Activated gamma-delta T cell treated with anti-CD3 and anti-CD28 coated beads, Interleukin-2, amount 50 U/mL, for 16 hours (primary cell): ENCODE results near the gene EDN3.

Source experiments
- DNase-seq: peaks from one replicate; pipeline ENCODE4 v3.0.0-alpha.2; 2020; ENCODE audit warnings: low read depth

The EDN3 gene, protein sequence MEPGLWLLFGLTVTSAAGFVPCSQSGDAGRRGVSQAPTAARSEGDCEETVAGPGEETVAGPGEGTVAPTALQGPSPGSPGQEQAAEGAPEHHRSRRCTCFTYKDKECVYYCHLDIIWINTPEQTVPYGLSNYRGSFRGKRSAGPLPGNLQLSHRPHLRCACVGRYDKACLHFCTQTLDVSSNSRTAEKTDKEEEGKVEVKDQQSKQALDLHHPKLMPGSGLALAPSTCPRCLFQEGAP

DNA sequence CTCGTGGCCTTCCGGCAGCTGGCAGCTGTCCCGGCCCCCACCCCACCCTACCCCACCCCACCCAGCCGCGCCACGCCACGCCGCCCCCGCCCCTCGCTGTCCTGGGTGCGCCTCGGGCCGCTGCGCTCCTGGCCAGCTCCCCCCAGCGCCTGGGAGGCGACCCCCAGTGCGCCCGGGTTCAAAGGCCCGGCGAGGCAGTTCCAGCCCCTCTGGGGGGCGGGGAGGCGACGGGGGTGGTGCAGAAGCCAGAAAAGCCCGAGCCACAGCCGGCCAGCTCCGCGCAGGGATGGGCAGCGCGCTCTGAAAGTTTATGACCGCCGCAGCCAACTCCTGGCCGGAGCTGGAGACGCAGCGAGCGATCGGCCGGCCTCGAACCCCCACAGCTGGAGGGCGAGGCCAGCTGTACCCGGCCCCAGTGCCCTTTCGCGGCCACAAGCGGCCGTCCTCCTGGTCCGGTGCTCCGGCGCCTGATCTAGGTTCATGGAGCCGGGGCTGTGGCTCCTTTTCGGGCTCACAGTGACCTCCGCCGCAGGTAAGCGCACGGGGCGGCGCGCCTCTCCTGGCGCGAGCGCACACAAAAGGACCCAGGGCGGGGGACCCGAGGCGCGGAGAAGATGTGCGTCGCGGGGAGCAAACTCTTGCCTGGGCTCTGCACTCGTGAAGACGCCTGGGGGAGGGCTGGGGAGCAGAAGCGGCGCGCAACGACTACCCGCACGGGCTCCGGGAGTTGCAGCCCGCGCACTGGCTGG is at the start of gene EDN3:
Gene EDN3, plus strand, starts transcription at position 279 of the 749 bp plus-strand sequence. Its CDS starts 202 bp downstream, at position 481.
- no peak for DNase-seq

DNA sequence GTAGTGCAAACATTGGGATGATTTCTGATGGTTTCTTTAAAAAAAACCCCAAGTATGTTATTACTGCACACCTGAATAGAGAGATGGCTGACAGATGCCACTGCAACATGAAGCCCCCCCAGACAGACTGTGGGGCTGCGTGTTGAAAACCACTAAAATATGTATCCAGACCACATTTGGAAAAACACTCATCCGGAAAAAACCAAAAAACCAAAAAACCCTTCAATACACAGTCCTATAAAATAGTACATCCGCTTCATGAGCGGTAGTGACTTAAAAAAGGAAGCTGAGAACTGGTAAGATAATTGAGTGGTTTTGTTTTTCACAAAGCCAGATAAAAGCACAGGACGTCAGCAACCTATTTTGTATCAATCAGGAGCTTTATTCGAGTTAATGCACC is 47.1 kb upstream of the EDN3 start:
- no peak for DNase-seq

DNA sequence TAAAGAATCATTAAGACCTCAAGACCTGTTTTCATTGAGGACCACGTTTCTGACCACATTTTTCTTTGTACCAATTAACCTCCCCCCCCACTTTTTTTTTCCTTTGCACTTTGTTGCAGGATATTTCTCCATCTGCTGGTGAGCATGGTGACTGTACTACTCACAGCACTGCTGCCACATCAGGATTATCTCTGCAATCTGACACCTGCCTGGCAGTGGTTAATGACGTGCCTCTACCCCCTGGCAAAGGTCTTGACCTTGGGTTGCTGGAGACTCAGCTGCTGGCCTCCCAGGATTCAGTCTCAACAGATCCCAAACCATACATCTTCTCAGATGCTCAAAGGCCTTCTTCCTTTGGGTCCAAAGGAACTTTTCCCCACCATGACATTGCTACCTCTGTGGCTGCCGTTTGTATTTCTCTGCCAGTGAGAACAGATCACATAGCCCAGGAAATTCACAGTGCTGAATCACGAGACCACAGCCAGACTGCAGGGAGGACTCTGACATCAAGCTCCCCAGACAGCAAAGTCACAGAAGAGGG is 46.6 kb upstream of the EDN3 start:
- DNase-seq: peak; percentile 5

DNA sequence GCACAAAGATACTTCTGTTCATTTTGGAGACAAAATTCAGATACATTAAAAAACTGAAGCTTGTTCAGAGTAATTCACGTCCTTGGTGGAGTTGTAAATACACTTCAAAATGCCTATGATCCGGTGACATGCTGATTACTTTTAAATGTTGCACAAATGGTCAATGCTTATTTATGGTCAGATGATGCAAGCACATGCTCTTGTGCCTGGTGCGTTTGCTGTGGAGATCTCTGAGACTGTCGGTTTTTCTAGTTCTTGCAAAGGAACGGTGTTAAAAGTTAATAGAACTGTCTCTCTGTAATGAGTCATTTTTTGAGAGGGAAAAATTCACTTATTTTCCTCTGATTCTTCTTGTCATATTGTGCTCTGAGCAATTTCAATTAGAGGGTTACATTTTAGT is 45.2 kb upstream of the EDN3 start:
- DNase-seq: no peak

DNA sequence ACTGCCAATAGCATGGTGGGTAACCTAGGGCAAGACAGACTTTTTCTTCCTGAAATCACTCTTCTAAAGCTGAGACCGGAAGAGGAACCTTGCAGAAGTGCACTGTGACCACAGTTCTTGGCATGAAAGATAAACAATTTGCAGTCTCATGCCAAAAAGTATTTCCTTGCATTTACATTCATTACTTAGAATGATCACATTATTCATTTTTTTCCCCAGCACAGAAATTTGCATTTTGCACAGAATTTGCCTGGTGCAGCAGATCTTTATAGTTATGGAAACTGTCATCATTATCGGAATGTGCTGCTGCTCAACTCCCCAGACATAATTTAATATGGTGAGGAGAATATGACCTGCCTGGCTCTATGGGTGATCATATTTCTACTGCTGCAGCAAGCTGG is 42.2 kb upstream of the EDN3 start:
- no peak for DNase-seq

DNA sequence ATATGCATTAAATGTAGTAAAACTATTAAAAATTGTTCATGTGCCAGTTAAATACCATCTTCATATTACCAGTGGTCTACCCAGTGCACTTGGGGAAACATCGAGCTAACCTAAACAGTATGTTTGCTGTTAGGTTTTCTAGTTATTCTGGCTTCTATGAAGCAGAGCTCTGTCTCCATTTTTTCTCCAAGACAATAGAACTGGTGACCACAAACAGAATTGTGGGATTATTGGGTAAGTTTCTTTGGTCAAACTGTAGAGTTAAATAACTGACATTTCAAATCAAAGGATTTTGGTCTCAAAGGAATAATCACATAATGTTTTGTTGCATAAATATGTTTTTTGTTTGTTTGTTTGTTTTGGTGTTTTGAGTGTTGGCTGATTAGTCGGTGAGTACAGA is 40.5 kb upstream of the EDN3 start:
- no peak for DNase-seq

DNA sequence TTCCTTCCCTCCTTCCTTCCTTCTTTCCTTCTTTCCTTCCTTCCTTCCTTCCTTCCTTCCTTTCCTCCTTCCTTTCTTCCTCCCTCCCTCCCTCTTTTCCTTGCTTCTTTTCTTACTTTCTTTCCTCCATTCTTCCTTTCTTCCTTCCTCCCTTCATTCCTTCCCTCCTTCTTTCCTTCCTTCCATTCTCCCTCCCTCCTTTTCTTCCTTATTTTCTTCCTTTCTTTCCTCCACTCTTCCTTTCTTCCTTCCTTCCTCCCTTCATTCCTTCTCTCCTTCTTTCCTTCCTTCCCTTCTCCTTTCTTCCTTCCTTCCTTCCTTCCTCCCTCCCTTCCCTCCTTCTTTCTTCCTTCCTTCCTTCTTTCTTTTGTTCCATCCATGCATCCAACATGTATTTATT is 35.1 kb upstream of the EDN3 start:
- no peak for DNase-seq

DNA sequence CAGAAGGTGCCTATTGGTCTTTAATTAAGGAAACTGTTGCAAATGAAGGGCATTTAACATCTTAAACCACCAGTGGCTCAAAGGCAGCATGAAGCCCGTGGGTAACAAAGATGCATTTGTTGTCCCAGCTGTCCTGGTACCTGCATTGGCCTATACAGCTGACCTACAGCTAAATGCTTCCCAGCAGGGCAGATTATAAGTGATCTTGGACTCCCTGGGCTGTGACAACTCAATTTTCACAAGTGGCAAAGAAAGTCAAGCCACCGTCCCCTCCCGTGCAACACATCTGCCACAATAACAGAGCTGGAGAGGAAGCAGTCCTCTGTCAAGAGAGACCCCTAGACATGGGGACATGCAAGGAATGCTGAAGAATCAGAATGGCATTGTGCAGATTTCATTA is 31.5 kb upstream of the EDN3 start:
- no peak for DNase-seq

DNA sequence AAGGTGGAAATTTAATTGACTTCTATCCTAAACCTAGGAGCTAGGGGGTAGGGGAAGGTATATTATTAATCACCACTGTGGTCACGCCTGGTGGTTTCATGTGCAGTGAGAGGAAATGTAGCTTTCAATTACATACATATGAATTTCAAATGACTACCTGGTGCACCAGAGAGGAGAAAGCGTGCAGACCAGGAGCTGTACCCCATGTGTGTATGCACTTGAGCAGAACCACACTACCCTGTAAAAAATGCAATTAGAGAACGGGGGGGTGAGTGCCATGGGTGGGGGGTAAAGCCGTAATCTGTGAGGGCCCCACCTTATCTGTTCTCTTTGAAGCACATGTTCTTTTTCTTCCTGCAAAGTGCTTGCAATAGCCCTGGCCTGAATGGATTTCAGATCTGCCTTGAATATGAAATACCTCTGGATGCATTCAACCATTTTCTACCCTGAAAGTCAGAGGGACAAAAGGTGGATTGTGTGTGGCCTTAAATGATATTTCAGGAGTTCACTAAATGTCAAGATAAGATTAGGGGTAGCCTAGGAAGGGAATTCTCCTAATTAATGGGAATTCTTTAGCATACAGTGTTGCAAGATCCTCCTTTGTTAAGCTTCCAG is 30.9 kb upstream of the EDN3 start:
- DNase-seq: no peak

DNA sequence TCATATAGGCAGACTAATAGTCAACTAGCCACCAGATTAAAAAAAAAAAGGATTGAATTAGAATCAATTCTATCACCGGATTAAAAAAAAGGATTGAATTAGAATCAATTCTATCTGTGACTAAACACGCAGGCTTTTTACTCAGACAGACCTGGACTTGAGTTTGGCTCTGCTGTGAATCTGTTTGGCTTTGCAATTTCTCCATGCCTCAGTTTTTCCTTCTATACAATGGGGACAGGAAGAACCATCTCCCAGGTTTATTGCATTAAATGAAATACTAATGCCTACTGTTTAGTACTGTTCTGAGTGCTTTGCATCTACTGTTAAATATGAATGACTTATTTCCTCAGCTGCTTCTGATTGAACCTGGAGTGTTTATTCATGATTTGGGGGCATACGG is 30.0 kb upstream of the EDN3 start:
- DNase-seq: no peak

DNA sequence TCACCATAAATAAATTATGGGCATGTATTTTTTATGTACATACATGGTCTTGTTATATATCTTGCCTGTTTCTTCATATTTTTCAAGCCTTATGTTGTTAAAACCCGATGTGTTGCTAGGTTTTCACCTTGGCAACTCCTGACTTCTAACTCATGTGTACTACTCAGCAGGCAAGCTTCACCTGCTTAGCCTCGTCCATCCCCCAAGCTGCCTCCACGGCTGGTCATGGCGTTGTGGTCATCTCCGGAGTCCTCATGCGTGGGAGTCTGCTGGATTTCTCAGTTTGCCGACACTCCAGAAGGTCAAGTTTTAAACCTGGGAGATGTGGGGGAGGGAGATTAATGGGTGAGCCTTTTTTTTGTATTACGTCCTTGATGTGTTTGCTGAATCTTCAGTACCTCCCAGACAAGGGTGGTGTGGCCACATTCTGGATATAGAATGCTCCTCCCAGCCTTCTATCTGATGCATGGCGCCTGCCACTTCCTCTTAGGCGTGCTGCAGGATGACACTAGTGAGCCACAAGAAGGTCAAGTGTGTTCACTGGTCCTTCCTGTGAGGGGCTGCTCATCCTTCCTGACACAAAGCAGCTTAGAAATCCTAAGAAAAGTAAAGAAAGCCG is 26.6 kb upstream of the EDN3 start:
- DNase-seq: no peak

DNA sequence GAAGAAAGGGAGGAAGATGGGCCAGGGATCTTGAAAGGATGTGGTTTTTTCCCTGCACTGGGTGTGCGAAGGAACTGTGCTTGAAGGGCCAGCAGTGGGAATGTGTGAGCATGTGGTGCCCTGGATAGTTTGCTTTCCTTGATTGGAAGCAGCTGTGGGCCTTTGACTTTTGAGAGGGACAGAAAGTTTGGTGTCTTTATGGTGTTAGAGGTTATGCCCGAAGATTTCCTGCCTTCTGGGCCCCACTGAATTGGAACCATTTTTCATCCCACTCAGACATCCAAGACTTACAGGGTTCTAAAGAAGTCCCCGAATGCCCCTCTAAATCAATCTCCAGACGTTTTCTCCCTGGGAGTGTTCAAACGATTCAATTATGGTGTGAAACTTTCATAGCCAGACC is 23.5 kb upstream of the EDN3 start:
- no peak for DNase-seq

DNA sequence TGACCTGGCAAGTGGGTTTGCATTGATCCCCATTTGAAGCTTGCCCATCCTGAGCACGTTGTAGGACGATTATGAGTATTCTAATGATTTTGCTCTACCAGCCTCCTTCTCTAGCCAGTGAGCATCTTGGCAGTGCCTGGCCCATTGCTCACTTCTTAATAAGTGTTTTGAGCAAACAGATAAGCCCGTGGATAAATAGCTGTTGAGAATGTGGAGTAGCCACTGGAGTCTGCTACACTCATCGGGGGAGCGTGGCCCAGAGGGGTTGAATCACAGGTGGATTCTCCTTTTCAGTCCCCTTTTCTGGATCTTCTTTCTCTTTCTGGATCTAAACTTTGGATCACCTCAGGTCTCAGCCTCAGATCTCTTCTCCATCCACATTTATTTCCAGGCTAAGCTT is 15.9 kb upstream of the EDN3 start:
- no peak for DNase-seq

DNA sequence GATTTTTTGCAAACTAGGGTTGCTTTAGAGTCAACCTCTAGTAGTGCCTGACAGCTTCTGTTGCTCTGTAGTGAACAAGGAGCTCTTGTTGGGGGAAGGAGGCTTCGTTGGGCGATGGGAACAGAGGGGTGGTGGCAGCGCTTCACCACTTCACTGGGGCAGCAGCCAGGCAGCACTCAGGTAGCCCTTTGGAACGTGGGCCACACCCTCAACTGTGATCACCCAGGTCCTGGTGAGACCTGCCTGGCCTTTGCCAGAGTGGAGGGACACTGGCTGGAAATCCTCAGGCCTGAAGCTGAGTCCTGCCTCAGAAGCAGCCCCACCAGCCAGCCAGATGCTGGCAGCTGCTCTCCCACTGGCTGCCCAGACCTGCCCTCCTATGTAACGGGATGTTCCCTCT is 10.4 kb upstream of the EDN3 start:
- DNase-seq: no peak

DNA sequence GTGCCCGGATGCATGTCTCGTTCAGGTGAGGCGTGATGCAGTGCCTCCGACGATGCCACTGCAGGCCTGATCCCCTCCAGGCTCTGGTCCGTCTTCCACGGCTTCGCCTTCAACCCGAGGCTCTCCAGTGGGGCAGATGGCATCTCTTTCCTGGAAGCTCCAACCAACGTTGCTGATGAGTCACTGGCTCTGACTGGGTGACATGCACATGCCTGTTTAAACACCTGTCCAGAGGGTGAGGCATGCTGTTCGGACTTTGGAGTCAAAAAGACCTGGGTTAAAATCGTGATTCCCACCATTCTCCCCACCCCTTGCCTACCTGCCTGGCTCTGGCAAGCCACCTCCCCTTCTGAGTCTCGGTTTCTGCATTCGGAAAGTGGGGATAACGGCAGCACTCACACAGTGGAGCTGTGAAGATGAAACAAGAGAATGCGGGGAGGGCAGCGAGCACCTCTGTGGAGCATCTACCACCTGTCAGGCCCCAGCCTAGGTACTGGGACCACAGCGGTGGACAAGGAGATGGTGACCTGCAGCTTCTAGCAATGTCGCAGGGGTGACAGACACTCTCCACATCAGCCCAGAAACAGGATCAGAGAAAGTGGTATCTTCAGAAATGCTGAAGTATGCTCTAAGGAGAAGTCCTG is 8.5 kb upstream of the EDN3 start:
- no peak for DNase-seq

DNA sequence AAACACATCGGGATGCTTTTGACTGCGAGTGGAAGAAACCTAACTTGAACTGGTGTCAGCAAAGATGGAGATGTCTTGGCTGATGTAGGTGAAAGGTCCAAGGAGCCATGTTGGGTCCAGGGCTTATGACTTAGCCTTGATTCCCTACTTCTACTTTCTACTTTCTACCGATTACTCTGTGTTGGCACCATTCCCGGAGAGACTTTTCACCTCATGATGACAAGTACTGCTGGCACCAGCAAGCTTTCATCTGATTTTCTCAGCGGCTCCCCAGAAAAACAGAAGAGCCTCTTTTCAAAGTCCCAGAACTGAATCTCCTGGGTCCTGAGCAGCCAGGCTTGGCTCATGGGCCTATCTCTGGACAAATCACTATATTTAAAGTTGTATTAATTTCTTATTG is 4.9 kb upstream of the EDN3 start:
- no peak for DNase-seq

DNA sequence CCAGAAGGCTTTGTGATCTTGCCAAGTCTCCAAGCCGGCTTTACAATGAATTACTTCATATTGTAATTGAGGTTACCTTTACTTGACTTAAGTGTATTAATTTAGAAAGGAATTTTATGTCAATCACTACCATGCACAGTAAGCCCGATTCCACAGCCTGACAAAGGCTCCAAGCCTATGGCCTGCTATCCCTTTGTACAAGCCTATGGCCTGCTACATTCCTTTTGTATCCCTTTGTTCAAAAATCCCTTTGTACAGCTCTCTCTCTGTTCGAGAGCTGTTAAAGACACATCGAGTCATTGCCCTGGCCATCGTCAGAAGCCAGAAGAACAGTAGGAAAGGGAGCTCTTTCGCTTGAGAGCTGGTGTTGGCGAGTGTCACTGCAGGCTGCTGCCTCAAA is 2.7 kb upstream of the EDN3 start:
- no peak for DNase-seq

DNA sequence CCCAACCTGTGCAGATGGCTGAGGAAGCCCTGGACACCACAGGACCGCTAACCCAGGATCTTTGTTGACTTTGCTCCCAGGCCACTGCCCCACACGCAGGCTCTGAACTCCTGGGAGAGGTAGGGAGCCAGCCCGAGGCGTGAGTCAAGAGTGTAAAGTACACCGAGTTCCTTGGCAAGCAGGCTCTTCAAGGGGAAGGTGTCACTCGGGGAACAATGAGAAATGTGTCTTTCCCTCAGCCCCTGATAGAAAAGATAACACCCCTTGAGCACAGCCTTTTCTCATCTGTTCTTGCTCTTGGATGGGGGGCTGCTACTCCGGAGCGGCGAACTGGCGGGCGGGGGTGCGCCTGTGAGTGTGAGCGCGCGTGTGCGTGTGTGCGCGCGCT is 472 bp upstream of the EDN3 start:
- DNase-seq: no peak

DNA sequence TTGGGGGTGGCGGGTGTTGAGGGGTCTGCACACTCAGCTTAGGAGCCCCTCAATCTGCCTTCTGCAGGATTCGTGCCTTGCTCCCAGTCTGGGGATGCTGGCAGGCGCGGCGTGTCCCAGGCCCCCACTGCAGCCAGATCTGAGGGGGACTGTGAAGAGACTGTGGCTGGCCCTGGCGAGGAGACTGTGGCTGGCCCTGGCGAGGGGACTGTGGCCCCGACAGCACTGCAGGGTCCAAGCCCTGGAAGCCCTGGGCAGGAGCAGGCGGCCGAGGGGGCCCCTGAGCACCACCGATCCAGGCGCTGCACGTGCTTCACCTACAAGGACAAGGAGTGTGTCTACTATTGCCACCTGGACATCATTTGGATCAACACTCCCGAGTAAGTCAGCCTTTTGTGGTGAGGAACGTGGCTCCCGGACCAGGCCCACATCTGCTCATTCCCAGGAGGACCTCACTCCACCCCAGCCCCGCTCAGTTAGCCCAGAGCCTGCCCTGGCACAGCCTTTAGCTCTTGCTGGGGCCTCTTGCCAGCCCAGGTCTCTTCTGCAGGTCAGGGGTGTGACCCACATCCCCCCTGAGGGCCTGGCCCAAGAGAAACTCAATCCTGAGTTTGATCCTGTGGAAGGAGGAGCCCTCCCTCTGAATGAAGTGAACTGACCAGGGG is 1.1 kb downstream of the EDN3 start:
- DNase-seq: no peak

DNA sequence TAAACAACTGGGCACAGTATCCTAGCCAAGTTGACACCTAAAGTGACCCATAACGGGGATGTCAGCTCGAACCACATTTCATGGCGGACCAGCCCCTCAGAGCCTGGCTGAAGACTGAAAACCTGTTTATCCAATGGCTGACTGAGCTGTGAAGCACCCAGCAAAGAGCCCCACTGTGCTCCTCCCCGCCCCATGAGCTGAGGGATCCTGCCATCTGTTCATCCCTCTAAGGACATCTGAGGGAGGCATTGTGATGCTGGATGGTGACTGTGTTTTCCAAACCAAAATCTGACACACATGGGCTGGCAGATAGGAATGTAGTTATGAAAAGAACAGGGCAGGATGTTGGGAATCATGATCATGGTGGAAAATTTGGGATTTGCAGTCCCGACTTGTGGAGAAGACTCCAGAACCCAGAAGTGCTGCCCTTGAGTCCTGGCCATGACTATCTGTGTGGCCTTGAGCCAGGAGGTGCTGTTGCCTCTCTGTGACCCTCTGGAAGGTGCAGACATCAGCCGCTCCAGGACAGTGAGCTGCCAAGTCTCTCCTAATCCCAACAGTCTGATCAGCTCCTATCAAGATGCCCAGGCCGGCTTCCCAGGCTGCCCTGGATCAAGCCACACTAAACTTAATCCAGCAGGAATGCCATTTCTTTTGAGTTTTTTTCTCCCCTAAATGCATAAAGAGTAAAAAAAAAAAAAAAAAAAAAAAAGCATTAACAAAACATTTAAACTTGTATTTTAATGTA is 5.7 kb downstream of the EDN3 start:
- DNase-seq: no peak

DNA sequence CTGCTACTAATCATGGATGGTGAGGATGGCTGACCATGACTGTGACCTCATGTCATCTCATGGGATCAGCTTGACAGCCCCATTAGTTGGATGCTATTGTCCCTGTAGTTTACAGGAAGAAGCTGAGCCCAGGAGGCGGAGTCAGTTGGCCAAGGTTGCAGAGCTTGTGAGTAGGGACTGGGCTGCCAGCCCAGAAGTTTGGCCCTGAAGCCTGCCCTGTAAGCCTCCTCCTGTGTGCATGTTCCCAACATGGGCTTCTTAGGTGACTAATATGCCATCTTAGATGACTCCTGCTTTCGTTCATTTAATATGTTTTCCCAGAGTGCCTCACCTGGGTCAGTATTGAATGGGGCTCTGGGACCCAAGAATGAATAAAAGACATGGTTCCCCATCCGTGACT is 6.9 kb downstream of the EDN3 start:
- DNase-seq: no peak
